Esophagus (tissue), 2 donors: ENCODE data around the gene RAP1GAP2. TPM values are rescaled to one million over a fixed set of nuclear protein-coding genes. Genes with fewer than 3 reads are reported as not detected.
A peak's percentile ranks its signal among the peaks of the same experiment; 100 is the strongest.

Experiments used
- H3K27ac ChIP-seq, 2 donors: one replicate each; pipeline ENCODE4 v1.5.1; 2013; ENCODE audit warnings: low read depth in 2 of 2, mild to moderate bottlenecking in 2 of 2, inconsistent platforms in 1 of 2, low read length in 1 of 2, moderate library complexity in 1 of 2
- H3K27me3 ChIP-seq, 2 donors: one replicate each; pipeline ENCODE4 v1.6.1; 2013; ENCODE audit warnings: low read length in 2 of 2, control low read depth in 1 of 2, mild to moderate bottlenecking in 1 of 2; ENCODE audit not compliant: insufficient read depth in 2 of 2, control insufficient read depth in 1 of 2
- H3K36me3 ChIP-seq, 2 donors: one replicate each; pipeline ENCODE4 v1.6.1; 2013; ENCODE audit warnings: low read length in 1 of 2; ENCODE audit not compliant: control insufficient read depth in 2 of 2, insufficient read depth in 2 of 2
- H3K4me1 ChIP-seq, 2 donors: one replicate each; pipeline ENCODE4 v1.6.1; 2013; ENCODE audit warnings: low read length in 1 of 2; ENCODE audit not compliant: control insufficient read depth in 2 of 2, insufficient read depth in 2 of 2
- H3K4me3 ChIP-seq, 2 donors: one replicate each; pipeline ENCODE4 v1.5.1; 2013; ENCODE audit warnings: low read length in 2 of 2, mild to moderate bottlenecking in 2 of 2, low read depth in 1 of 2, moderate library complexity in 1 of 2
- H3K9me3 ChIP-seq, 2 donors: one replicate each; pipeline ENCODE4 v1.6.1; 2013; ENCODE audit warnings: mild to moderate bottlenecking in 2 of 2, low read depth in 1 of 2, low read length in 1 of 2, moderate library complexity in 1 of 2; ENCODE audit not compliant: control insufficient read depth in 2 of 2, insufficient read depth in 1 of 2
- whole genome bisulfite sequencing, 2 donors: extraction: QIAGEN DNeasy Blood & Tissue Kit; methylation state at CpG; one replicate each; pipeline ENCODE4 v1.1.7; 2013; 5-methylcytosine and 5-hydroxymethylcytosine counted together
- polyA plus RNA-seq, 2 donors: library from polyadenylated mRNA; stranded (reverse); fragments of 200-250 nt; gene quantifications; one replicate each; pipeline ENCODE4 v1.2.3, GENCODE V29; 2013
- donor health status: healthy with polysubstance abuse.
- donor health status: Bipolar disorder and iron deficiency.

The RAP1GAP2 gene
- polyA plus RNA-seq, 2 donors: 3.6 to 5.1 TPM

- 36 to 55% methylated on average over 7 of the region's 7 CpGs for WGBS, 2 donors
Observed at GRCh38 chr17:2949469-2950044, 153.3 kb downstream of the RAP1GAP2 start.

DNA sequence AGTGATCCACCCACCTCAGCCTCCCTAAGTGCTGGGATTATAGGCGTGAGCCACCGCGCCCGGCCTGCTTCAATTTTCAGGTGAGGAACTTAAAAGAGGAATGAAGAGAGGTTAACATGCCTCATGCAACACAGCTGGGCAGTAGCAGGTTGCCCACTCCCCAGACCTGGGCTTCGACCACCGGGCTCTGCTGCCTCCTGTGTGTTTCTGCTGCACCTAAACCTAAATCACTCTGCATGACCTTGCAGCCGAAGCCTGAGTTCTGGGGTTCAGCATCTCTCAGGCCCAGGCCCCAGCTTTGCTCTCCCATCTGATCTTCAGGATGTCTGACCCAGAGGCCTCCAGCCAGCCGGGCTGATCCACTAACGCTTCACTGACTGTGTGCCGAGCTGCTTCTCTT, 154.6 kb downstream of the RAP1GAP2 start:
- H3K27me3 ChIP-seq: no peaks in the 10 kb centered on the region
- no peak overlapping the region for H3K27ac ChIP-seq
- no peaks in the 10 kb centered on the region for H3K9me3 ChIP-seq
- H3K36me3 ChIP-seq: no peaks in the 10 kb centered on the region
- H3K4me3 ChIP-seq: no peak overlapping the region
- WGBS, 2 donors: 86 to 87% methylated on average over 10 of the region's 10 CpGs
- H3K4me1 ChIP-seq: peaks cover 0 to 7% of the 10 kb centered on the region in 2 donors

More at GRCh38 chr17:2949469-2950044, 153.3 kb downstream of the RAP1GAP2 start:
- no peaks in the 10 kb centered on the region for H3K36me3 ChIP-seq
- no peak overlapping the region for H3K4me3 ChIP-seq
- no peaks in the 10 kb centered on the region for H3K27me3 ChIP-seq
- H3K27ac ChIP-seq: peak overlapping the region in 1 of 2 donors; percentile 89
- H3K9me3 ChIP-seq: no peaks in the 10 kb centered on the region
- H3K4me1 ChIP-seq: peaks cover 0 to 7% of the 10 kb centered on the region in 2 donors

GRCh38 chr17:2952174-2952845, 156.1 kb downstream of the RAP1GAP2 start:
- Histone ChIP-seq H3K27ac (no peak overlapping the region), H3K27me3 (peaks cover 0 to 2% of the 10 kb centered on the region in 2 donors), H3K4me1 (peaks cover 0 to 14% of the 10 kb centered on the region in 2 donors), H3K9me3 (no peaks in the 10 kb centered on the region), H3K4me3 (no peak overlapping the region), H3K36me3 (no peaks in the 10 kb centered on the region)
- WGBS, 2 donors: 70% methylated on average over 8 of the region's 8 CpGs

DNA sequence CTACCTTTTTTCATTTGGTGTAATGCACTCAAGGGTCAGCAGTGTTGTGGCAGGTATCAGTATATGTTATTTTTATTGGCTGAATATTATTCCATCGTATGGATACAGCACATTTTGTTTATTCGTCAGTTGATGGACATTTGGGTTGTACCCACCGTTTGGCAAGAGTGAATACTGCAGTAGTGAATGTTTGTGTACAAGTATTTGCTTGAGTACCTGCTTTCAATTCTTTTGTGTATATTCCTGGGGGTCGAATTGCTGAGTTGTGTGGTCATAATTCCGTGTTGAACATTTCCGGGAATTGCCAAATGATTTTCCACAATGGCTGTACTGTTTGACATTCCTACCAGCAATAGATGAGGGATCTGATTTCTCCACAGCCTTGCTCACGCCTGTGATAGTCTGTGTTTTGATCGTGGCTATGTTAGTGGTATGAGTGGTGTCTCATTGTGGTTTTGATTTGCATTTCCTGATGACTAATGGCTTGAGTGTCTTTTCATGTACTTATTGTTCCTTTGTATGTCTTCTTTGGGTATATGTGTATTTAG, 158.7 kb downstream of the RAP1GAP2 start:
- H3K27me3 ChIP-seq: peaks cover 0 to 2% of the 10 kb centered on the region in 2 donors
- H3K9me3 ChIP-seq: no peaks in the 10 kb centered on the region
- no peaks in the 10 kb centered on the region for H3K36me3 ChIP-seq
- H3K4me3 ChIP-seq: no peak overlapping the region
- H3K27ac ChIP-seq: peak overlapping the region; percentile 45 to 50
- H3K4me1 ChIP-seq: peaks cover 0 to 7% of the 10 kb centered on the region in 2 donors
- 42 to 44% methylated on average over 8 of the region's 8 CpGs for WGBS, 2 donors

- Histone ChIP-seq H3K9me3 (no peaks in the 10 kb centered on the region), H3K4me1 (peaks cover 0 to 12% of the 10 kb centered on the region in 2 donors), H3K36me3 (no peaks in the 10 kb centered on the region), H3K27ac (peak overlapping the region; percentile 9 to 24), H3K27me3 (peaks cover 0 to 2% of the 10 kb centered on the region in 2 donors), H3K4me3 (no peak overlapping the region)
- WGBS, 2 donors: 81 to 82% methylated on average over 17 of the region's 17 CpGs
Observed at GRCh38 chr17:2955931-2956582, 159.8 kb downstream of the RAP1GAP2 start.

GRCh38 chr17:2957631-2958286, 161.5 kb downstream of the RAP1GAP2 start:
- H3K27me3 ChIP-seq: peaks cover 0 to 2% of the 10 kb centered on the region in 2 donors
- WGBS, 2 donors: 90 to 91% methylated on average over 12 of the region's 12 CpGs
- H3K36me3 ChIP-seq: no peaks in the 10 kb centered on the region
- H3K4me1 ChIP-seq: peaks cover 0 to 12% of the 10 kb centered on the region in 2 donors
- no peak overlapping the region for H3K4me3 ChIP-seq
- no peak overlapping the region for H3K27ac ChIP-seq
- H3K9me3 ChIP-seq: no peaks in the 10 kb centered on the region

- WGBS, 2 donors: 79 to 85% methylated on average over 9 to 10 of the region's 10 CpGs
- H3K36me3 ChIP-seq: no peaks in the 10 kb centered on the region
- no peaks in the 10 kb centered on the region for H3K9me3 ChIP-seq
- H3K27ac ChIP-seq: no peak overlapping the region
- H3K4me3 ChIP-seq: no peak overlapping the region
- H3K4me1 ChIP-seq: peaks cover 0 to 12% of the 10 kb centered on the region in 2 donors
- peaks cover 0 to 2% of the 10 kb centered on the region in 2 donors for H3K27me3 ChIP-seq
Observed at GRCh38 chr17:2958706-2959222, 162.5 kb downstream of the RAP1GAP2 start.

- Histone ChIP-seq H3K27me3 (peaks cover 0 to 2% of the 10 kb centered on the region in 2 donors), H3K4me3 (no peak overlapping the region), H3K9me3 (no peaks in the 10 kb centered on the region), H3K27ac (peak overlapping the region in 1 of 2 donors; percentile 93), H3K36me3 (no peaks in the 10 kb centered on the region), H3K4me1 (peaks cover 0 to 12% of the 10 kb centered on the region in 2 donors)
- 87 to 93% methylated on average over 19 of the region's 19 CpGs for WGBS, 2 donors
Observed at GRCh38 chr17:2959371-2960130, 163.3 kb downstream of the RAP1GAP2 start.
